Uterus (tissue), 2 donors: Measurements from ENCODE around the gene ZC3H12D.

ENCODE experiments used
- POLR2A ChIP-seq, 2 donors: fragments of 450-650 bp; IDR thresholded peaks; one replicate each; pipeline ENCODE4 v1.6.1; 2016; ENCODE audit warnings: antibody characterized with exemption in 2 of 2, mild to moderate bottlenecking in 1 of 2, moderate library complexity in 1 of 2
- TF ChIP-seq, protein P1 (sequence below), 4 experiments: fragments of 200-600 bp in 2 of 4; fragments of 450-650 bp in 2 of 4; sonication (generic) in 2 of 4; IDR thresholded peaks; one replicate each; pipeline ENCODE4 v1.5.1; 2016 to 2019; ENCODE audit warnings: antibody characterized with exemption in 4 of 4, mild to moderate bottlenecking in 2 of 4, moderate library complexity in 1 of 4

DNA sequence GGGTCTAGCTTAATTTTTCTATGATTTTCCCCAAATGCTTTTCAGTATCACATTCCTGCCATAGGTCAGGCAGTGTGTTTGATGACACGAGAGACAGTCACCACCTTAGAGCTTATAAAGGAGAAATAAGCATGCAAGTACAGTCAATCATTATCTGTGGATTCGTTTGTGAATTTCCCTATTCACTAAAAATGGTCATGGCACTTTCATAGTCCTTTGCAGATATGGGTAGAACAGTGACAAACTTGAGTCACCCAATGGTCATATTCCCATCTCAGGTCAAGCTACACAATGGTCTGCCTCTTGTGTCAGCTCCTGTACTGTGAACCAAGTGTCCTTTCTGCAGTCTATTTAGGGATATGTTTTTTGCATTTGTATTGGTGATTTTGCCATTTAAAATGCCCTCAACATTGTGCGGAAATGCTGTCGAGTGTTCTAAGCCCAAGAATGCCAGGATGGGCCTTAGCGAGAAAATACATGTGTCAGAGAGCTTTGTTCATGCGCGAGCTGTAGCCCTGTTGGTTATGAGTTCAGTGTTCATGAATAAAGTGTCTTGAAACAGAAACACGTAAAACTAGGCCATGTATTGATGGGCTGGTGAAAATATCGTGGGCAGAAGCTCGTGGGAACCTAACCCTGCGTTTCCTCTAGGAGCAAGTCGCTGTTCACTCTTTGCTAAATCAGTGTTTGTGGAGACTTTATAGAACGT, 65.0 kb downstream of the ZC3H12D start:
- TF ChIP-seq, protein P1, sequence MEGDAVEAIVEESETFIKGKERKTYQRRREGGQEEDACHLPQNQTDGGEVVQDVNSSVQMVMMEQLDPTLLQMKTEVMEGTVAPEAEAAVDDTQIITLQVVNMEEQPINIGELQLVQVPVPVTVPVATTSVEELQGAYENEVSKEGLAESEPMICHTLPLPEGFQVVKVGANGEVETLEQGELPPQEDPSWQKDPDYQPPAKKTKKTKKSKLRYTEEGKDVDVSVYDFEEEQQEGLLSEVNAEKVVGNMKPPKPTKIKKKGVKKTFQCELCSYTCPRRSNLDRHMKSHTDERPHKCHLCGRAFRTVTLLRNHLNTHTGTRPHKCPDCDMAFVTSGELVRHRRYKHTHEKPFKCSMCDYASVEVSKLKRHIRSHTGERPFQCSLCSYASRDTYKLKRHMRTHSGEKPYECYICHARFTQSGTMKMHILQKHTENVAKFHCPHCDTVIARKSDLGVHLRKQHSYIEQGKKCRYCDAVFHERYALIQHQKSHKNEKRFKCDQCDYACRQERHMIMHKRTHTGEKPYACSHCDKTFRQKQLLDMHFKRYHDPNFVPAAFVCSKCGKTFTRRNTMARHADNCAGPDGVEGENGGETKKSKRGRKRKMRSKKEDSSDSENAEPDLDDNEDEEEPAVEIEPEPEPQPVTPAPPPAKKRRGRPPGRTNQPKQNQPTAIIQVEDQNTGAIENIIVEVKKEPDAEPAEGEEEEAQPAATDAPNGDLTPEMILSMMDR (IDR thresholded peaks at IDR 0.05): no peak
- TF ChIP-seq POLR2A (IDR thresholded peaks at IDR 0.05): no peak
